ENCODE results near the gene UGT1A6. TPM values are rescaled to one million over a fixed set of nuclear protein-coding genes. Genes with fewer than 3 reads are reported as not detected.
"Not testable (repeated sequence)": the region's sequence is repeated elsewhere in the genome, so short reads cannot be mapped to it uniquely, and the experiment has no call there.

UGT1A6 gene
- total and polyA plus RNA-seq, 2 experiments from 2014 or later: not detected

- Histone ChIP-seq H3K27ac (no peak overlapping the region), H3K9me2 (ENCODE audit: insufficient read depth) (no peaks in the 10 kb centered on the region), H3K79me2 (ENCODE audit: insufficient read depth) (no peaks in the 10 kb centered on the region), H3K9me3 (ENCODE audit: low read depth) (no peaks in the 10 kb centered on the region), H3F3A (ENCODE audit: insufficient read depth) (no peaks in the 10 kb centered on the region), H3K9ac (no peak overlapping the region), H2AFZ (no peak overlapping the region), H3K4me1 (ENCODE audit: insufficient read depth) (no peaks in the 10 kb centered on the region), H3K36me3 (ENCODE audit: low read depth) (no peaks in the 10 kb centered on the region), H3K4me2 (ENCODE audit: unreplicated experiment) (no peak overlapping the region), H4K20me1 (ENCODE audit: insufficient read depth) (no peaks in the 10 kb centered on the region), H3K27me3 (replicated peaks; ENCODE audit: insufficient read depth) (peaks cover 16% of the 10 kb centered on the region; the same call in 1 of the 2 replicates), H3K4me3 (no peak overlapping the region)
- no peak for DNase-seq
- no peak for TF ChIP-seq EZH2 (IDR thresholded peaks at IDR 0.05; ENCODE audit: insufficient read depth, poor library complexity, severe bottlenecking)
- no peak for TF ChIP-seq EZH2phosphoT487 (IDR thresholded peaks at IDR 0.05; ENCODE audit: insufficient read depth, low read depth)
- 27 to 36% methylated on average over 6 of the region's 6 CpGs for WGBS, 2 experiments (ENCODE audit: low coverage in 1 of 2, low lambda C conversion rate in 2 of 2, missing lambda C conversion rate in 2 of 2)
- in situ Hi-C loops (cut with MboI): no loop called here
These were observed 38.2 kb upstream of the UGT1A6 start for GRCh38 chr2:233654501-233654900.

- Histone ChIP-seq H3K4me2 (ENCODE audit: unreplicated experiment) (no peak overlapping the region), H3F3A (ENCODE audit: insufficient read depth) (no peaks in the 10 kb centered on the region), H3K9me3 (ENCODE audit: low read depth) (no peaks in the 10 kb centered on the region), H3K79me2 (ENCODE audit: insufficient read depth) (no peaks in the 10 kb centered on the region), H3K4me3 (no peak overlapping the region), H3K9ac (no peak overlapping the region), H2AFZ (no peak overlapping the region), H3K27ac (no peak overlapping the region), H3K9me2 (ENCODE audit: insufficient read depth) (no peaks in the 10 kb centered on the region), H3K36me3 (ENCODE audit: low read depth) (no peaks in the 10 kb centered on the region), H3K27me3 (replicated peaks; ENCODE audit: insufficient read depth) (peaks cover 16% of the 10 kb centered on the region; the same call in 1 of the 2 replicates), H4K20me1 (ENCODE audit: insufficient read depth) (no peaks in the 10 kb centered on the region), H3K4me1 (ENCODE audit: insufficient read depth) (no peaks in the 10 kb centered on the region)
- WGBS, 2 experiments (ENCODE audit: low coverage in 1 of 2, low lambda C conversion rate in 2 of 2, missing lambda C conversion rate in 2 of 2): 7 to 11% methylated on average over 1 of the region's 1 CpG
- no peak for TF ChIP-seq EZH2phosphoT487 (IDR thresholded peaks at IDR 0.05; ENCODE audit: insufficient read depth, low read depth)
- TF ChIP-seq EZH2 (IDR thresholded peaks at IDR 0.05; ENCODE audit: insufficient read depth, poor library complexity, severe bottlenecking): no peak
- DNase-seq: no peak
- in situ Hi-C loops (cut with MboI): no loop called here
These were observed 37.6 kb upstream of the UGT1A6 start for GRCh38 chr2:233655043-233655442.

- 31 to 36% methylated on average over 3 of the region's 3 CpGs for WGBS, 2 experiments (ENCODE audit: low coverage in 1 of 2, low lambda C conversion rate in 2 of 2, missing lambda C conversion rate in 2 of 2)
- H3K27ac ChIP-seq; H3K9ac ChIP-seq; H3K79me2 ChIP-seq (ENCODE audit: insufficient read depth); H3K9me2 ChIP-seq (ENCODE audit: insufficient read depth); H3K36me3 ChIP-seq (ENCODE audit: low read depth); H3K4me2 ChIP-seq (ENCODE audit: unreplicated experiment); H3K4me1 ChIP-seq (ENCODE audit: insufficient read depth); DNase-seq; in situ Hi-C loops (cut with MboI); H3K4me3 ChIP-seq; H2AFZ ChIP-seq; H3F3A ChIP-seq (ENCODE audit: insufficient read depth); H4K20me1 ChIP-seq (ENCODE audit: insufficient read depth); H3K9me3 ChIP-seq (ENCODE audit: low read depth): not testable (repeated sequence)
- H3K27me3 ChIP-seq (replicated peaks; ENCODE audit: insufficient read depth): peaks cover 16% of the 10 kb centered on the region; the same call in 1 of the 2 replicates
These were observed 36.7 kb upstream of the UGT1A6 start for GRCh38 chr2:233655943-233656342.

- no peaks in the 10 kb centered on the region for H3K9me2 ChIP-seq (ENCODE audit: insufficient read depth)
- H2AFZ ChIP-seq: no peak overlapping the region
- no peak overlapping the region for H3K9ac ChIP-seq
- H3K4me3 ChIP-seq: no peak overlapping the region
- no peaks in the 10 kb centered on the region for H3K4me1 ChIP-seq (ENCODE audit: insufficient read depth)
- no peaks in the 10 kb centered on the region for H3K36me3 ChIP-seq (ENCODE audit: low read depth)
- in situ Hi-C loops (cut with MboI): no loop called here
- no peak for DNase-seq
- TF ChIP-seq EZH2 (IDR thresholded peaks at IDR 0.05; ENCODE audit: insufficient read depth, poor library complexity, severe bottlenecking): no peak
- TF ChIP-seq EZH2phosphoT487 (IDR thresholded peaks at IDR 0.05; ENCODE audit: insufficient read depth, low read depth): no peak
- H3K27me3 ChIP-seq (replicated peaks; ENCODE audit: insufficient read depth): peaks cover 16% of the 10 kb centered on the region; the same call in 1 of the 2 replicates
- H3K79me2 ChIP-seq (ENCODE audit: insufficient read depth): no peaks in the 10 kb centered on the region
- 60 to 66% methylated on average over 10 of the region's 10 CpGs for WGBS, 2 experiments (ENCODE audit: low coverage in 1 of 2, low lambda C conversion rate in 2 of 2, missing lambda C conversion rate in 2 of 2)
- no peaks in the 10 kb centered on the region for H4K20me1 ChIP-seq (ENCODE audit: insufficient read depth)
- H3K4me2 ChIP-seq (ENCODE audit: unreplicated experiment): no peak overlapping the region
- H3F3A ChIP-seq (ENCODE audit: insufficient read depth): no peaks in the 10 kb centered on the region
- no peak overlapping the region for H3K27ac ChIP-seq
- no peaks in the 10 kb centered on the region for H3K9me3 ChIP-seq (ENCODE audit: low read depth)
These were observed 36.2 kb upstream of the UGT1A6 start for GRCh38 chr2:233656443-233656842.

- 0 out of 2 replicates have a peak, but pooled peaks cover 16% of the 10 kb centered on the region for H3K27me3 ChIP-seq (replicated peaks; ENCODE audit: insufficient read depth)
These were observed 34.1 kb upstream of the UGT1A6 start for GRCh38 chr2:233658610-233659009.

More at GRCh38 chr2:233658610-233659009, 34.1 kb upstream of the UGT1A6 start:
- Histone ChIP-seq H3K9me3 (ENCODE audit: low read depth) (no peaks in the 10 kb centered on the region), H4K20me1 (ENCODE audit: insufficient read depth) (no peaks in the 10 kb centered on the region), H3K36me3 (ENCODE audit: low read depth) (no peaks in the 10 kb centered on the region), H3K27ac (no peak overlapping the region), H3F3A (ENCODE audit: insufficient read depth) (no peaks in the 10 kb centered on the region), H3K9me2 (ENCODE audit: insufficient read depth) (no peaks in the 10 kb centered on the region), H3K79me2 (ENCODE audit: insufficient read depth) (no peaks in the 10 kb centered on the region), H3K9ac (no peak overlapping the region), H2AFZ (no peak overlapping the region), H3K4me3 (no peak overlapping the region), H3K4me2 (ENCODE audit: unreplicated experiment) (no peak overlapping the region), H3K4me1 (ENCODE audit: insufficient read depth) (no peaks in the 10 kb centered on the region)
- DNase-seq: no peak
- in situ Hi-C loops (cut with MboI): no loop called here
- no peak for TF ChIP-seq EZH2 (IDR thresholded peaks at IDR 0.05; ENCODE audit: insufficient read depth, poor library complexity, severe bottlenecking)

All from GM23248 (cell line).